K562 treated with DMSO at 1 percent for 48 hours (cell line): ENCODE results near the gene NBPF14. TPM values are rescaled to one million over a fixed set of nuclear protein-coding genes. Genes with fewer than 3 reads are reported as not detected.

Experiments used
- total RNA-seq: library from RNA; unstranded; fragments of 300-600 nt; gene quantifications from 2 replicates; pipeline ENCODE4 v1.2.3, GENCODE V29; 2022; ENCODE audit warnings: low replicate concordance; ENCODE audit errors: extremely low read depth

Gene NBPF14
- not detected in 2 replicates for total RNA-seq

GRCh38 chr1:148595911-148596310, at the start of gene NBPF14:
Gene NBPF14, minus strand, starts transcription at chr1:148596011. Its CDS starts 294 bp downstream, at chr1:148595717.

GRCh38 chr1:148483029-148483428, 112.8 kb downstream of the NBPF14 start, which contains the start of gene PPIAL4G:
Gene PPIAL4G, minus strand, starts transcription at chr1:148483302. Its CDS starts 50 bp downstream, at chr1:148483252.

Other genes starting within 250 kb of the NBPF14 start
- gene PPIAL4G, start 112.7 kb downstream of the NBPF14 start, total RNA-seq = not detected in 2 replicates
- gene NUDT4B, start 152.8 kb upstream of the NBPF14 start, total RNA-seq = not detected in 2 replicates
- 495 TPM in 1 of 2 replicates, not detected in the other for gene PDE4DIP, start 248.4 kb upstream of the NBPF14 start, total RNA-seq